Karpas-422 (cell line): ENCODE measurements around the gene OVCH1. TPM values are rescaled to one million over a fixed set of nuclear protein-coding genes. Genes with fewer than 3 reads are reported as not detected.

ENCODE experiments used
- DNase-seq: peaks from one replicate; pipeline ENCODE4 v3.0.0-alpha.2; 2015
- H2AFZ ChIP-seq: fragments of 200-600 bp; sonication (generic); 2 replicates; pipeline ENCODE4 v1.6.1; 2014; ENCODE audit warnings: antibody characterized with exemption, low read length, mixed read lengths
- H3K27ac ChIP-seq: fragments of 200-600 bp; sonication (generic); 2 replicates; pipeline ENCODE4 v1.5.1; 2014; ENCODE audit warnings: mild to moderate bottlenecking, low read length, moderate library complexity
- H3K27me3 ChIP-seq: fragments of 200-600 bp; sonication (generic); 2 replicates; pipeline ENCODE4 v1.6.1; 2014; ENCODE audit warnings: low read length, mixed read lengths
- H3K36me3 ChIP-seq: fragments of 200-600 bp; sonication (generic); 2 replicates; pipeline ENCODE4 v1.6.1; 2014; ENCODE audit warnings: low read length, mixed read lengths; ENCODE audit not compliant: insufficient read depth
- H3K4me1 ChIP-seq: fragments of 200-600 bp; sonication (generic); 2 replicates; pipeline ENCODE4 v1.6.1; 2014; ENCODE audit warnings: mild to moderate bottlenecking, low read length, mixed read lengths
- H3K4me2 ChIP-seq: fragments of 200-600 bp; sonication (generic); 2 replicates; pipeline ENCODE4 v1.6.1; 2014; ENCODE audit warnings: low read length, low read depth, mild to moderate bottlenecking; ENCODE audit not compliant: poor library complexity, severe bottlenecking
- H3K4me3 ChIP-seq: fragments of 200-600 bp; sonication (generic); 2 replicates; pipeline ENCODE4 v1.5.1; 2014; ENCODE audit warnings: mild to moderate bottlenecking, antibody characterized with exemption, low read length, mixed read lengths
- H3K79me2 ChIP-seq: fragments of 200-600 bp; sonication (generic); 2 replicates; pipeline ENCODE4 v1.6.1; 2014; ENCODE audit warnings: mild to moderate bottlenecking, low read length, mixed read lengths
- H3K9ac ChIP-seq: fragments of 200-600 bp; sonication (generic); 2 replicates; pipeline ENCODE4 v1.6.0; 2014; ENCODE audit warnings: low read length
- H3K9me2 ChIP-seq: fragments of 200-600 bp; sonication (generic), shearing (Covaris generic); replicated peaks from 2 replicates; pipeline ENCODE4 v1.6.0; 2014; ENCODE audit warnings: mild to moderate bottlenecking, low read length, moderate library complexity; ENCODE audit not compliant: insufficient read depth
- H3K9me3 ChIP-seq: fragments of 300-700, 200-600 bp; sonication (generic); 2 replicates; pipeline ENCODE4 v1.6.1; 2014; ENCODE audit warnings: low read length, mixed read lengths
- H4K20me1 ChIP-seq: fragments of 200-600 bp; sonication (generic); 2 replicates; pipeline ENCODE4 v1.6.1; 2014; ENCODE audit warnings: mild to moderate bottlenecking, antibody characterized with exemption, low read length, low read depth; ENCODE audit not compliant: insufficient read depth
- total RNA-seq: library from RNA; depleted of rRNA; stranded (reverse); fragments of >200 nt; shearing (Covaris generic); gene quantifications from 2 replicates; pipeline ENCODE4 v1.2.3, GENCODE V29; 2014; ENCODE audit warnings: low replicate concordance

The OVCH1 gene
- total RNA-seq, 1 experiment from 2014 or later = not detected

GRCh38 chr12:29492891-29493290, 4.6 kb downstream of the OVCH1 start:
- no peak overlapping the region for H3K9ac ChIP-seq
- no peak for DNase-seq

GRCh38 chr12:29486972-29487371, 10.5 kb downstream of the OVCH1 start:
- no peaks in the 10 kb centered on the region for H3K79me2 ChIP-seq

More at GRCh38 chr12:29492891-29493290, 4.6 kb downstream of the OVCH1 start:
- no peaks in the 10 kb centered on the region for H3K9me2 ChIP-seq
- H3K4me1 ChIP-seq = no peaks in the 10 kb centered on the region
- H2AFZ ChIP-seq = no peak overlapping the region
- no peak overlapping the region for H3K4me2 ChIP-seq
- H3K27ac ChIP-seq = no peak overlapping the region
- H4K20me1 ChIP-seq = no peaks in the 10 kb centered on the region
- no peaks in the 10 kb centered on the region for H3K9me3 ChIP-seq
- no peaks in the 10 kb centered on the region for H3K36me3 ChIP-seq
- no peaks in the 10 kb centered on the region for H3K79me2 ChIP-seq
- H3K4me3 ChIP-seq = no peak overlapping the region
- H3K27me3 ChIP-seq = no peaks in the 10 kb centered on the region

GRCh38 chr12:29463198-29463597, 34.3 kb downstream of the OVCH1 start:
- no peaks in the 10 kb centered on the region for H3K9me3 ChIP-seq
- DNase-seq = no peak
- H3K9me2 ChIP-seq = no peaks in the 10 kb centered on the region
- H2AFZ ChIP-seq = no peak overlapping the region
- no peaks in the 10 kb centered on the region for H4K20me1 ChIP-seq
- H3K4me2 ChIP-seq = no peak overlapping the region
- H3K4me1 ChIP-seq = no peaks in the 10 kb centered on the region
- H3K27ac ChIP-seq = no peak overlapping the region
- no peak overlapping the region for H3K9ac ChIP-seq
- H3K79me2 ChIP-seq = no peaks in the 10 kb centered on the region
- no peaks in the 10 kb centered on the region for H3K27me3 ChIP-seq
- no peaks in the 10 kb centered on the region for H3K36me3 ChIP-seq
- H3K4me3 ChIP-seq = no peak overlapping the region

More at GRCh38 chr12:29486972-29487371, 10.5 kb downstream of the OVCH1 start:
- H3K9me3 ChIP-seq = no peaks in the 10 kb centered on the region
- H3K4me1 ChIP-seq = no peaks in the 10 kb centered on the region
- no peak overlapping the region for H3K4me2 ChIP-seq
- no peaks in the 10 kb centered on the region for H4K20me1 ChIP-seq
- H3K4me3 ChIP-seq = no peak overlapping the region
- no peak overlapping the region for H2AFZ ChIP-seq
- no peaks in the 10 kb centered on the region for H3K9me2 ChIP-seq
- H3K27ac ChIP-seq = no peak overlapping the region
- H3K9ac ChIP-seq = no peak overlapping the region
- no peaks in the 10 kb centered on the region for H3K27me3 ChIP-seq
- no peaks in the 10 kb centered on the region for H3K36me3 ChIP-seq
- DNase-seq = no peak

GRCh38 chr12:29460082-29460481, 37.4 kb downstream of the OVCH1 start:
- Histone ChIP-seq H3K9me2 (no peaks in the 10 kb centered on the region), H4K20me1 (no peaks in the 10 kb centered on the region), H3K27ac (no peak overlapping the region), H3K4me1 (no peaks in the 10 kb centered on the region), H3K27me3 (no peaks in the 10 kb centered on the region), H3K9ac (no peak overlapping the region), H2AFZ (no peak overlapping the region), H3K36me3 (no peaks in the 10 kb centered on the region), H3K79me2 (no peaks in the 10 kb centered on the region), H3K9me3 (no peaks in the 10 kb centered on the region), H3K4me3 (no peak overlapping the region), H3K4me2 (no peak overlapping the region)
- DNase-seq = no peak

- H3K79me2 ChIP-seq = no peaks in the 10 kb centered on the region
- H3K27ac ChIP-seq = no peak overlapping the region
- H4K20me1 ChIP-seq = no peaks in the 10 kb centered on the region
- H3K9me3 ChIP-seq = no peaks in the 10 kb centered on the region
- H3K9me2 ChIP-seq = no peaks in the 10 kb centered on the region
- H3K4me1 ChIP-seq = no peaks in the 10 kb centered on the region
- H2AFZ ChIP-seq = no peak overlapping the region
- no peak for DNase-seq
- no peaks in the 10 kb centered on the region for H3K36me3 ChIP-seq
- no peak overlapping the region for H3K9ac ChIP-seq
- no peak overlapping the region for H3K4me3 ChIP-seq
- no peaks in the 10 kb centered on the region for H3K27me3 ChIP-seq
- no peak overlapping the region for H3K4me2 ChIP-seq
Measured at GRCh38 chr12:29455087-29455486, 42.4 kb downstream of the OVCH1 start.

- H3K36me3 ChIP-seq = no peaks in the 10 kb centered on the region
- H3K4me2 ChIP-seq = no peak overlapping the region
- no peak overlapping the region for H3K9ac ChIP-seq
- no peak overlapping the region for H3K4me3 ChIP-seq
- H3K27ac ChIP-seq = no peak overlapping the region
- H3K27me3 ChIP-seq = no peaks in the 10 kb centered on the region
- H3K9me2 ChIP-seq = no peaks in the 10 kb centered on the region
- no peaks in the 10 kb centered on the region for H3K4me1 ChIP-seq
- H3K79me2 ChIP-seq = no peaks in the 10 kb centered on the region
- DNase-seq = no peak
- no peaks in the 10 kb centered on the region for H3K9me3 ChIP-seq
- H2AFZ ChIP-seq = no peak overlapping the region
- no peaks in the 10 kb centered on the region for H4K20me1 ChIP-seq
Measured at GRCh38 chr12:29451888-29452287, 45.6 kb downstream of the OVCH1 start.

- Histone ChIP-seq H4K20me1 (no peaks in the 10 kb centered on the region), H3K9me2 (no peaks in the 10 kb centered on the region), H3K36me3 (no peaks in the 10 kb centered on the region), H3K79me2 (no peaks in the 10 kb centered on the region), H3K4me1 (no peaks in the 10 kb centered on the region), H3K9ac (no peak overlapping the region), H3K4me2 (no peak overlapping the region), H2AFZ (no peak overlapping the region), H3K4me3 (no peak overlapping the region), H3K27me3 (no peaks in the 10 kb centered on the region), H3K9me3 (no peaks in the 10 kb centered on the region), H3K27ac (no peak overlapping the region)
- no peak for DNase-seq
Measured at GRCh38 chr12:29448157-29448556, 49.3 kb downstream of the OVCH1 start.

GRCh38 chr12:29447285-29447975, 50.1 kb downstream of the OVCH1 start:
- H3K4me2 ChIP-seq = no peak overlapping the region

More at GRCh38 chr12:29447285-29447975, 50.1 kb downstream of the OVCH1 start:
- H3K36me3 ChIP-seq = no peaks in the 10 kb centered on the region
- DNase-seq = no peak
- no peaks in the 10 kb centered on the region for H4K20me1 ChIP-seq
- no peak overlapping the region for H2AFZ ChIP-seq
- H3K9me3 ChIP-seq = no peaks in the 10 kb centered on the region
- no peaks in the 10 kb centered on the region for H3K27me3 ChIP-seq
- no peaks in the 10 kb centered on the region for H3K79me2 ChIP-seq
- H3K27ac ChIP-seq = no peak overlapping the region
- no peaks in the 10 kb centered on the region for H3K4me1 ChIP-seq
- H3K9me2 ChIP-seq = no peaks in the 10 kb centered on the region
- H3K9ac ChIP-seq = no peak overlapping the region
- H3K4me3 ChIP-seq = no peak overlapping the region
